Stomach (tissue), 9 donors: ENCODE results near the gene AFAP1L1. TPM values are rescaled to one million over a fixed set of nuclear protein-coding genes. Genes with fewer than 3 reads are reported as not detected.

Experiments used
- DNase-seq, 2 donors: peaks; one replicate each; pipeline versions ENCODE4 v3.0.0 to v3.0.0-alpha.2; 2013 to 2019
- H3K27ac ChIP-seq, 5 donors: fragments of 200-600 bp in 4 of 5; sonication (generic) in 4 of 5; one replicate each; pipeline ENCODE4 v1.5.1; 2013 to 2019; ENCODE audit warnings: mild to moderate bottlenecking in 1 of 5, moderate library complexity in 1 of 5
- H3K27me3 ChIP-seq, 3 donors: fragments of 200-600 bp; sonication (generic); one replicate each; pipeline ENCODE4 v1.5.1; 2017 to 2019; ENCODE audit warnings: mixed run types in 1 of 3
- H3K36me3 ChIP-seq, 4 donors: fragments of 200-600 bp; sonication (generic); 1 replicate in 3 of 4; 2 replicates in 1 of 4; pipeline ENCODE4 v1.5.1; 2016 to 2019
- H3K4me1 ChIP-seq, 4 donors: fragments of 200-600 bp; sonication (generic); one replicate each; pipeline ENCODE4 v1.5.1; 2016 to 2019
- H3K4me3 ChIP-seq, 4 donors: fragments of 200-600 bp; sonication (generic) in 3 of 4; one replicate each; pipeline ENCODE4 v1.5.1; 2016 to 2019; ENCODE audit warnings: mild to moderate bottlenecking in 1 of 4
- H3K9me3 ChIP-seq, 4 donors: fragments of 200-600 bp; sonication (generic); one replicate each; pipeline ENCODE4 v1.5.1; 2016 to 2019
- CTCF ChIP-seq, 7 experiments: fragments of 450-650 bp in 4 of 7; fragments of 200-600 bp in 3 of 7; sonication (generic) in 3 of 7; IDR thresholded peaks; one replicate each; pipeline ENCODE4 v1.5.1; 2016 to 2019; ENCODE audit warnings: antibody characterized with exemption in 7 of 7, control low read depth in 2 of 7, mild to moderate bottlenecking in 1 of 7
- EP300 ChIP-seq: sonication (generic); formaldehyde crosslinking; IDR thresholded peaks from one replicate; pipeline ENCODE4 v1.6.1; 2017; ENCODE audit warnings: antibody characterized with exemption
- POLR2A ChIP-seq, 4 donors: fragments of 450-650 bp; IDR thresholded peaks; one replicate each; pipeline ENCODE4 v1.6.1; 2016; ENCODE audit warnings: antibody characterized with exemption in 4 of 4, control low read depth in 2 of 4, mild to moderate bottlenecking in 1 of 4, moderate library complexity in 1 of 4
- POLR2AphosphoS5 ChIP-seq, 3 donors: sonication (generic); formaldehyde crosslinking; IDR thresholded peaks; one replicate each; pipeline ENCODE4 v1.6.1; 2016; ENCODE audit warnings: antibody characterized with exemption in 3 of 3
- WGBS, 5 donors: extraction: QIAGEN DNeasy Blood & Tissue Kit in 3 of 5; methylation state at CpG; one replicate each; pipeline versions ENCODE4 v1.1.5 to v1.1.7; 2013 to 2018; 5-methylcytosine and 5-hydroxymethylcytosine counted together
- intact Hi-C: fragments of 100-400 bp; cut with DNase I; formaldehyde crosslinking; loops from one replicate; pipeline ENCODE4 v1.15.1; 2023; ENCODE audit warnings: low total_unique reads
- polyA plus RNA-seq, 3 donors: library from polyadenylated mRNA; stranded (reverse); fragments of 200-250 nt; gene quantifications; one replicate each; pipeline ENCODE4 v1.2.3, GENCODE V29; 2013
- total RNA-seq, 5 donors: library from RNA; depleted of rRNA; stranded (reverse); fragments of >200 nt; gene quantifications; one replicate each; pipeline versions ENCODE4 v1.1.0 to v1.2.3, GENCODE V29; 2014 to 2016
- donor health status: healthy with polysubstance abuse.
- donor health status: Bipolar disorder and iron deficiency.
- donor health status: healthy.

The AFAP1L1 gene
- total and polyA plus RNA-seq, 8 donors, result 0.29 to 66.5 (median 3.3) TPM

DNA sequence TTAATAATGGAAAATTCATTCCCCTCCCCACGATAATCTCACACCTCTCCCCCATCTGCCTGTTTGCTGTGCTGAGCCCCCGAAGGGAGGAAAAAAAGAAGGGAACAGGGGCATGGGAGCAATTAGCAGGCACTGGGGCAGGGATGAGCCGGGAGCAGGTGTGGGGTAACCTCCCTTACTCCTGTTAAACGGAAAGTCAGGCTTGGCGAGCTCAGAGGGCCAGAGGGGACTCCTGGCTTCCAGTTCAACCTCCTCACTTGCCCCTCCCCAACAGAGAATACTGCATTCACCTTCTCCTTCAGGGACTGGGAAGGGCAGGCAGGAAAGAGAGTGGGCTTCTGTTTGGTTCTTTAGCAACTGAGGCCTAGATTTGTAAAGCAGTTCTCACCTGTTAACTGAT lies 1.6 kb downstream of the AFAP1L1 start:
- Histone ChIP-seq H3K4me1 (peaks cover 15 to 25% (median 15%) of the 10 kb centered on the region in 4 donors), H3K36me3 (no peaks in the 10 kb centered on the region), H3K27me3 (peaks cover 0 to 36% (median 22%) of the 10 kb centered on the region in 3 donors), H3K4me3 (peak overlapping the region in 3 of 4 donors; percentile 64 to 81 (median 65)), H3K27ac (peak overlapping the region in 1 of 5 donors; percentile 78), H3K9me3 (peaks cover 5 to 12% (median 9%) of the 10 kb centered on the region in 4 donors)
- no peak for DNase-seq
- 69 to 88% (median 77%) methylated on average over 5 of the region's 5 CpGs for WGBS, 5 donors
- TF ChIP-seq CTCF (IDR thresholded peaks at IDR 0.05) (no peak), POLR2AphosphoS5 (IDR thresholded peaks at IDR 0.05) (no peak), POLR2A (IDR thresholded peaks at IDR 0.05) (no peak), EP300 (no peak)
- intact Hi-C loops, result no loop called here

- Histone ChIP-seq H3K36me3 (no peaks in the 10 kb centered on the region), H3K27me3 (peaks cover 0 to 36% (median 22%) of the 10 kb centered on the region in 3 donors), H3K9me3 (peaks cover 0 to 5% (median 2%) of the 10 kb centered on the region in 4 donors), H3K4me1 (peaks cover 15 to 26% (median 15%) of the 10 kb centered on the region in 4 donors), H3K4me3 (no peak overlapping the region), H3K27ac (peak overlapping the region in 1 of 5 donors; percentile 1)
- WGBS, 5 donors, result 46 to 60% (median 54%) methylated on average over 3 of the region's 3 CpGs
- intact Hi-C loops, result no loop called here
- DNase-seq, result peak in 1 of 2 donors; percentile 41
- TF ChIP-seq EP300, result no peak
- no peak for TF ChIP-seq CTCF (IDR thresholded peaks at IDR 0.05)
- TF ChIP-seq POLR2A (IDR thresholded peaks at IDR 0.05), result no peak
- no peak for TF ChIP-seq POLR2AphosphoS5 (IDR thresholded peaks at IDR 0.05)
Measured at GRCh38 chr5:149273950-149274349, 2.3 kb downstream of the AFAP1L1 start.

DNA sequence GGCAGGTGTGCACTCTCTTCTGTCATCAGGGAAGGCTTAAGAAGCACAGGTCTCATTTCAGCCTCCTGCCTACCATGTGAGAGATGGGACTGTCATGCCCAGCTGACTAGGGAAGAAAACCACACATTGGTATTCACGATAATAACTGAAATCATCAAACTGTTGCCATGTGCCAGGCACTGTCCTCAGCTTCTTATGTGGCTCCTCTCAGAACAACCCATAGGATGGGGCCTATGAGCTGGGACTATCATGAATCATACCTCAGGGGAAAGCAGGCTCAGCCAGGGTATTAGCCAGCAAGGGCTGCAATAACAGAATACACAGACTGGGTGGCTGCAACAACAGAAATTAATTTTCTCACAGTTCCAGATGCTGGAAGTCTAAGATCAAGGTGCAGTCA lies 3.3 kb downstream of the AFAP1L1 start:
- no peaks in the 10 kb centered on the region for H3K9me3 ChIP-seq
- no peak overlapping the region for H3K27ac ChIP-seq
- H3K36me3 ChIP-seq, result no peaks in the 10 kb centered on the region
- peaks cover 0 to 36% (median 22%) of the 10 kb centered on the region in 3 donors for H3K27me3 ChIP-seq
- intact Hi-C loops, result no loop called here
- 82 to 100% (median 84%) methylated on average over 1 of the region's 1 CpG for WGBS, 5 donors
- H3K4me3 ChIP-seq, result no peak overlapping the region
- H3K4me1 ChIP-seq, result peaks cover 15 to 26% (median 15%) of the 10 kb centered on the region in 4 donors
- no peak for DNase-seq
- no peak for TF ChIP-seq POLR2A (IDR thresholded peaks at IDR 0.05)
- TF ChIP-seq EP300, result no peak
- TF ChIP-seq CTCF (IDR thresholded peaks at IDR 0.05), result no peak
- TF ChIP-seq POLR2AphosphoS5 (IDR thresholded peaks at IDR 0.05), result no peak

- DNase-seq, result no peak
- intact Hi-C loops, result no loop called here
- Histone ChIP-seq H3K9me3 (no peaks in the 10 kb centered on the region), H3K36me3 (no peaks in the 10 kb centered on the region), H3K4me3 (no peak overlapping the region), H3K27ac (no peak overlapping the region), H3K27me3 (peaks cover 0 to 11% (median 1%) of the 10 kb centered on the region in 3 donors), H3K4me1 (peaks cover 0 to 8% (median 3%) of the 10 kb centered on the region in 4 donors)
- no peak for TF ChIP-seq CTCF (IDR thresholded peaks at IDR 0.05)
- no peak for TF ChIP-seq EP300
- TF ChIP-seq POLR2A (IDR thresholded peaks at IDR 0.05), result no peak
- TF ChIP-seq POLR2AphosphoS5 (IDR thresholded peaks at IDR 0.05), result no peak
- WGBS, 5 donors, result 69 to 80% (median 74%) methylated on average over 4 of the region's 4 CpGs
Measured at GRCh38 chr5:149277801-149278200, 6.1 kb downstream of the AFAP1L1 start.
